ENCODE results near the gene WNT2.
"Not testable (repeated sequence)": the region's sequence is repeated elsewhere in the genome, so short reads cannot be mapped to it uniquely, and the experiment has no call there.

Gene WNT2

DNA sequence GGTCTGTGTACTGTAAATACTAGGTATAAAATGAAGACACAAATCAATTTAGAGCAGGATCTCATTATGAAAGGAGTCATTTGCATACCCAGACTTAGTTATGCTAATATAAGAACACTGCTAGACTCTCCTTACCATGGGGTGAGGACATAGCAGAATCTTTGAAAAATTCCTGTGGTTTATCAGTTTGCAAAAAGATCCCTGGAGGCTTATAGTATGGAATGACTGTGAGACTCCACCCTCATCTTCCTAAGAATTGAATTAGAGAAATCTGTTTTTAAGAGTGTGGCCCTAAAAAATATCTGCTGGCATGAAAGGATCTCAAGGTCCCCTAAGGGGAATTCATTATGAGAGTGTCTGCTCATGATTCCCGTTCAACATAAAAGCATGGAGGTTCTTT is 63.2 kb downstream of the WNT2 start:
- no peak for DNase-seq (ENCODE audit: low read depth)

DNA sequence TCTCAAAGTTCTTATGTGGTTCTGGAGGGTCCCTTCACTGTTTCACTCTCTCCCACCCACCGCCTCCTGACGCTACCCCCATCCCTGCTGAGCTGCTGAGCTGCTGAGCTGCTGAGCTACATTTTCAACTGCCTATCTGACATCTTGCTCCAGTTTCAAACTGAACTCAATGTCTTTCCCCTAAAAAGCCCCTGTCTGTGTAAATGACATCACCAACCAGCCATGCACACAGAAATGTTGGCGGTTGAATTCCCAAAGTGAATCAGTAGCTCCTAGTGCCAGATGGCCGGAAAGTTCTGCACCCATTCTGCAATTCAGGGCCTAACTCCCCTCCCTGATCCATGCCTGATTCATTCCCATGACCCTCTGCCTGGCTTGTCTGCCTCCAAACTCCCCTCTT is 71.2 kb downstream of the WNT2 start:
- DNase-seq (ENCODE audit: low read depth): no peak

DNA sequence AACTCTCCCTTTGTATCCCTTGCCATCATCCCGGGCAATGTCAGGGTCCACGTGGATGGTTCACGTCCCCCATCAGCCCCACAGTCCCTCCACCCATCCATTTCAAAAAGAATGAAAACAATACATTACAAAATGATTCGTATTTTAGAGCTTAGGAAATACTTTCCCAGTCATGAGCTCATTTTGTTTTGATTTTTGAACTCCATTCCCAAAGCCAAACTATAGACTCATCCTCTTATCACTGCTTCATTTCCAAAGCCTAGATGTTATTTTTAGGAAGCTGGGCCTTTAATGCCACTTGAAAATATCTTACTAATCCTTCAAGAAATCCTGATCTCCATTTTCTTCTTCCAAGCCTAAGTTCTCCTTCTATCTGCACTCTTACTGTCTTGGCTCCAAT is 72.1 kb downstream of the WNT2 start:
- no peak for DNase-seq (ENCODE audit: low read depth)

DNA sequence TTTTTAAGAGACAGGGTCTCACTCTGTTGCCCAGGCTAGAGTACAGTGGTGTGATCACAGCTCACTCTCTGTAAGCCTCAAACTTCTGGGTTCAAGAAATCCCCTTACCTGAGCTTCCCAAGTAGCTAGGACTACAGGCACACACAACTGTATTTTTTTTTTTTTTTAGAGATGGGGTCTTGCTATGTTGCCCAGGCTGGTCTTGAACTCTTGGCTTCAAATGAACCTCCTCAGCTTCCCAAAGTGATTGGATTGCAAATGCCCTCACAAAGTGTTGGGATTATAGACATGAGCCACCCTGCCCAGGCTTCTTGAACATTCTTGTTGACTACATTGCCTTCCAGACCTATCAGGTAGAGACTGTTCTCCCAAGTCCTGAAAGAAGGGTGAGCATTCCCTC is 72.6 kb downstream of the WNT2 start:
- DNase-seq (ENCODE audit: low read depth): no peak

DNA sequence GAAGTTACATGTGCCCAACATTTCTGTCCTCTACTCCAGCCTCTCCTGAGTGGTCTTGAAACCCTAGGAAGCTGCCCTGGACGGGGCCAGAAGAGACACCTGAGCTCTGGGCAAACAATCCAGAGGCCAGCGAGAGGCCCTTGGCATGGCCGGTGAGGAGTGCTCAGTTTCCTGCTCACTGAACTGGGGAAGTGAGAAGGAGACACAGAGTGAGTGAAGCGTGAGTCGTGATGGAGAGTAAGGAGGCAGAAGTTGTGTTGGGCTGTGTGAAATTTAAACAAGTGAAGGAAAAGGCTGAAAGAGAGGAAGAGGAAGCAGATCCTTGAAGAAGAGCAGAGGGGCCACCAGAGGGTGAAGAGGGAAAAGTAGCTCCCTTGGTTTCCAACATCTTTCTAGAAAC is 73.2 kb downstream of the WNT2 start:
- no peak for DNase-seq (ENCODE audit: low read depth)

DNA sequence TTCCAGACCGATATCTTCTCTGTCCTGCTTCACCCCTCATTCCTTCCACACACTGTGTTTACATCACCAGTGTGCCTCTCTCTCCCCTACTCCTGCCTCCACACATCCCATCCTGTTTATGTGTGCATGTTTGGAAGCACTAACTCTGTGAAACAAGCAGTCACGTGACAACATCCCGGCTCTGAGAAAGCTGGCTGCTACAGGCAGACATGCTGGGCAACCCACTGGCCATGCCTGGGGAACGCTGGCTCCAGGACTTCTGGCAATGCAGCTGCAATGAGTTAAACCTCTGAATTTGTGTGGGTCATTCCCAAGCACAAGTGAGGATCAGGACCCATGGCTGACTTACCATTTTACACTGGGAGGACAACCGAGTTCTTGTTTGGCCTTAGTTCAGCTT is 74.0 kb downstream of the WNT2 start:
- DNase-seq (ENCODE audit: low read depth): no peak

DNA sequence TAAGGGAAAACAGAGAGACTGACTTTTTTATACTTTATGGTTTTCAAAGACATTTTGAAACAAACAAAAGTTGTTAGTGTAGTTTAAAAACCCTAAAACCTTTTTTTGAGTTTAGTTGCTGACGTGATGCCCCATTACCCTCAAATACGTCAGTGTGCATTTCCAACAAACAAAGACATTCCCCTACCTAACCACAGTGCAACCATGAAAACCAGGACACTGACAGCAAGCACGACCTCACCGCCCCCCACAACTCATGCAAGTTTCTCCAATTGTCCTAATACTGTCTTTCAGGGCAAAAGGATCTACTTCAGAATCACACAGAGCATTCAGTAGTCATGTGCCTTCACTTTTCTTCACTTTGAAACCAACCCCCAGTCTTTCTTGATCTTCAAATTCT is 75.0 kb downstream of the WNT2 start:
- no peak for DNase-seq (ENCODE audit: low read depth)

DNA sequence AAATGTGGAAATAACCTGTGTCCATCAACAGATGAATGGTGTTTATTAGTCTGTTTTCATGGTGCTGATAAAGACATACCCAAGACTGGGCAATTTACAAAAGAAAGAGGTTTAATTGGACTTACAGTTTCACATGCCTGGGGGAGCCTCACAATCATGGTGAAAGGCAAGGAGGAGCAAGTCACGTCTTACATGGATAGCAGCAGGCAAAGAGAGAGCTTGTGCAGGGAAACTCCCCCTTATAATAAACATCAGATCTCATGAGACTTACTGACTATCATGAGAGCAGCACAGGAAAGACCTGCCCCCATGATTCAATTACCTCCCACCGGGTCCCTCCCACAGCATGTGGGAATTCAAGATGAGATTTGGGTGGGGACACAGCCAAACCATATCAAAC is 77.2 kb downstream of the WNT2 start:
- not testable (repeated sequence) for DNase-seq (ENCODE audit: low read depth)

DNA sequence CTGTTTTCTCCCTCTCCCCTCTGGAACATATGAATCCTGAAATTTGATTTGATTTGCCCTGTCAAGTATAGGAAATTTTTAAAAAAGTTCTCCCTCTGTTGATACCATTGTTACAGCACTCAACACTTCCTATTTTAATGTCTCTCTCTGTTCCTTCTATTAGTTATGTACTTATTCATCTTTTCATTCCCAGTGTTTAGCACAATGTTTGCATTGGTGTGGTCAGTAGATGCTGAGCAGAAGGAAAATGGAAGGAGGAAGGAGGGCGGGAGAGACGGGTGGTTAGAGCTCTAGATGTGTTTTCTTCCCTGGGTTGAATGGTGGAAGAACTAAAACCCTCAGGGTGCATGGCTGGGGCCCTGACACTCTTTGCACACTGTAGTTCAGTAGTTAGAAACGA is 79.5 kb downstream of the WNT2 start:
- no peak for DNase-seq (ENCODE audit: low read depth)

DNA sequence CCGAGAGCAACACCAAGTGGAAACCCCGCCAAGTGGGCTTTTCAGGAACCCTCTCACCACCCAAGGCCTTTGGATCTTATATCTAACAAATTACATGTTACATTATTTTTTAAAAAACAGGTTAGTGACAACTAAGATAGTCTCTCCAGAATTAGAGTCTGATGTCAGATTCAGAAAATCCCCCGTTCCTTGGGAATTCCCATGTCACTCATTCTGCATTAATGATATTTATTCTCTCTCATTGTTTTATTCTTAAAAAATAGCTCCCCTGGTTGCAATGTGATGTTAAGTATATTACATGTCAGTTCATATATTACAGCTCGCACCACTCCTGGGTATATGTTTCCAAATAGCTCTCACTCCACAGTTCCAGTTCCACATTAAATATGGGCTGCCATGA is 81.8 kb downstream of the WNT2 start:
- DNase-seq (ENCODE audit: low read depth): no peak

DNA sequence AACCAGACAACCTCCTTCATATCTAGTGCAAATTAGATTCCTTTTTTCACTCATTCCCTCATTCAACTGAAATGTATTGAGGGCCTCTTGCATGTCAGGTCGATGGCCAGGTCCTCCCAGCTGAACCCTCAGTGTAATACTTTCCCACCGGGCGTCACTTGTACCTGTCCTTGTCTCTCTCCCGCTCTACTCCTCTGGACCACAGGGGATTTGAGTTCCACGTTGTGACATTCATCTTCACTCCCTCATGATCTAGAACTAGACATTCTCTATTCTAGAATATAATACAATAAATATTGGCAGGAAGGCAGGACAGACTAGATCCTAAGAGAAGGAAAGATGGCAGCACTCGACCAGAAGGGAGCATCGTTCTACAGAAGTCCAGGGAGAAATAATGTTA is 83.9 kb downstream of the WNT2 start:
- DNase-seq (ENCODE audit: low read depth): no peak

DNA sequence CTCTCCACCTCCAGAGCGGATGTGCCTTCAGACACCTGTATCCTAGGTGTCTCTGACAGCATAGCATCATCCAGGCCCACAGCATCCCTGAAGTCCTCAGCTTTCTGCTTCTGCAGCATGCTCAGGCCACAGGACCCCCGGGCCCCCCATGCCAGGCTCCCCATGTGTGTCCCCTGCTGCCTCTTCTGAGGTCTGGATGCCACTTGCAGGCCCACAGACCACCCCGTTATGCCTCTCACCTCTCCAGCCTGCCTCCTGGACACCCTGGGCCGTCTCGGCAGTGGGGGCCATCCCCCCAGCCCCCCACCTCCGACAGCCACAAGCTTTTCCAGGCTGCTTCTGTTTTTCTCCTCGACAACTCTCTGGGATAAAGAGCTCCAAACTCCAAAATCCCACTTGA is 84.4 kb downstream of the WNT2 start:
- DNase-seq (ENCODE audit: low read depth): no peak

DNA sequence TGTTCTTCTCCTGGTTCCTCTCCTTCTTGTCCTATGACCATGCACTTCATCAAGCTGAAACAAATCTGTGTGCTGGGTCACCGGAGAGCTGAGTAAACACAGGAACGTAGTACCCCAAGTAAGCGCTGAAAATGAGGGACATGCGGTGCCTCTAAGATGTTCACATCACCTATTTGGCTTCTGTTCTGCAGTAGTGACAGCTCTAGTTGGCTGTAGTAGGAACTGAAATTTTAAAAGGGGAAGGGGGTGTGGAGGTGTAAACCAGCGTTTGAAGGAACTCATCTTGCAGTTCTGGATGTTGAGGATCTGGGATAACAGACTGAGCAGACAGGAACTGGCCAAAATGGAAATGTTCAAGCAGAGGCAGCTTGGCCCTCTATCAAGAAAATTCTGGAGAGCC is 85.2 kb downstream of the WNT2 start:
- DNase-seq (ENCODE audit: low read depth): no peak

DNA sequence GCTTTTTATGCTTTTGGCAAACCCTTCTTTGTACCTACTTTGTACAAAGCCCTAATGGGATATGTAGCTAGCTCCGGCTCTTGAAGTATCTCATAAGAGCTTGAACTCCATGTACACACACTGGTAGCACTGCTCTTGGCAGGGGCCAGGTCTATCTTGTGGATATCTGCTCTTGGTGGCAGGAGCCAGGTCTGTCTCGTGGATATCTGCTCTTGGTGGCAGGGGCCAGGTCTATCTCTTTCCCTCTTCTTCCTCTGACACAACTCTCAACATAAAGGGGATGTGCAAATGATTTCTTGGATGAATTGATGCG is 91.9 kb downstream of the WNT2 start:
- no peak for DNase-seq (ENCODE audit: low read depth)

DNA sequence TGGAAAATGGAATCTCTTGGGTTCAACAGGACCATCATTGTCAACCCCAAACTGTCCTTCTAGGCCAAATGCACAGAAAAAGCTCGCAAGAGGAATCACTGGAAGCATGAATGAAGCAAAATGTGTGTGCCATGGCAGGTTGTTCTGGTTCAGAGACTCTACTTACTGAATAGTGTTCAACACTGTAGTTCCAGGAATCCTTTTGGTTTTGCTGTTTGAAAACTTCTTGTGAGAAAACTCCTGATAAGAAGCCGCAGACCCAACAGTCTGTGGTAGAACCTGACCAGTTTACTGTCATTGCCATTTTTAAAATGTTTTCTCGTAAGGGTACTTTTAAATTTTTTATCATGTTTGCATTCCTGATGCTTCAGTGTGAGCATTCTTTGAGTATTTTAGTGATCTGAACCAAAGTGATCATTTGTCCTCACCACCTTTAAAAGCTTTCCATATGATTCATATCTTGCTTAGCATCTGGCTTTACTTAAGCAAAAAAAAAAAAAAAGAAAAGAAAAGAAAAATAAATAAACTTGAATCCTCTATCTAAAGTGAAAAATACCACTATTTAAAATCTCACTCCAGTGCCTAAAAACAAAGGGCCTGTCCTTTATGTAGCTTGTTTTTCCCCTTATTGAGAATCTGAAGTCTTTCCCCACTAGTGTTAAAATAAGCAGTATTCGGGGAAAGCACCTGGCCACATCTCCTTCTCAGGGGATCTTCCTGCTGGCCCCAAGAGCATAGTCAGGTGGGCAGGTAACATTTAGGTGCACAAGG is 92.4 kb downstream of the WNT2 start:
- DNase-seq (ENCODE audit: low read depth): no peak

DNA sequence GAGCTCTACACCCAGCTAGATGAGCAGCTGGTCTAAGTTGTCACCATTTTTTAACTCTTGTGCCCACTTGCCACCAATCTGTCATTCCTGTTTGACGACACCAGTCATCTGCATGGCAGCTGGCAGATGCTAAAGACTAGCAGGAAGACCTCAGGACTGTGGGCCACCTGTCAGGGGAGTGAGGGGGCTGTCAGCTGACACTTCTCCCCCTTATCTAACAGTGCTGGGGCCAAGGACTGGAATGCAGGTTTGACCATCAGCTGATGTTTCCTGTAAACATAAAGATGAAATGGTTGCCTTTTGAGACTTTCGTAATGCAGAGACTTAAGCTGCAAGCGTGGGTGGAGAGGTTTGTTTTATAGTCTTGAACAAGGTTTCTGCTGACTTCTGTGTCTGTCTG is 93.5 kb downstream of the WNT2 start:
- no peak for DNase-seq (ENCODE audit: low read depth)

DNA sequence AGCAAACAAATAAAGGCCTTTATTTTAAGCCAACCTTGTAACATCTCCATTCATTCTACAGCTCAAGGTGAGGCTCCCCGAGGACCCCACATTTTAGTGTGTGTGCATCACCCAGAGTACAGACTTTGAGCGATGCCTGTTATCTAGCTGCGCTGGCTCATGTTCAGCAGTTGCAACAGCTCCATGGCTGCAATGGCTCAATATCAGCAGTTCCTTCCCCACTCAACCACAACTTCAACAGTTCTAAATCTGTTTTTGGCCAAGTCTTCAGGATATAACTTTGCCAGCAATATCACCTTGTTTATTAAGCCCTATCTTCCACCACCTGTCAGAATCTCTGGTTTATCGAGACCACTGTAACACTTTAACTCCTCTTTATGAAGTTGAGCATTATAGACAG is 95.8 kb downstream of the WNT2 start:
- DNase-seq (ENCODE audit: low read depth): no peak

DNA sequence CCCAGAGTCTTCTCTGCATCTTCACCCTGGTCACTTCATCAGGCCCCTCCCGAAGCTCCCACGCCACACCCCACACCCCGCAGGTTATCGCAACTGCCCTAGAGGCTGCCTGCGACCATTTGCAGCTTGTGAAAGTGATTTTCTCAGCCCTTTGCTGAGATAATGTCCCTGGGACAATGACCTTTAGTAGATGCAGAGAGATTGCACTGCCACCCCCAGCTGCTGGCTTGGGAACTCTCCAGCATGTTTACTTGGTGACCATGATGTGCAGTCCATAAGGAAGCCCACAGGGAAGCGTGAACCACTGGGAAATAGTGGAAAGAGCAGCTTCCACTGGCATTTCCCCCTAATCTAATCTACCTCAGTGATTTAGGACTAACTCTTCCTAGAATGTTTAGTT is 97.3 kb downstream of the WNT2 start:
- DNase-seq (ENCODE audit: low read depth): no peak
